Measurements from ENCODE around the gene PGAM2. TPM values are rescaled to one million over a fixed set of nuclear protein-coding genes. Genes with fewer than 3 reads are reported as not detected.

The PGAM2 gene
- total and polyA plus RNA-seq, 2 of the 13 experiments (the other 11 are each of a cell fraction or from before 2014, with no cell fraction given) = 0.22 TPM; not detected in 1

- TF ChIP-seq PAXIP1 (CRISPR knock-in tag; conservative IDR thresholded peaks at IDR 0.05) (peak; percentile 83), ASH2L (IDR thresholded peaks at IDR 0.05; ENCODE audit: insufficient read length, low read depth, low read length) (peak; percentile 47), SOX6 (IDR thresholded peaks at IDR 0.05) (no peak), SOX6 (CRISPR knock-in tag; IDR thresholded peaks at IDR 0.05) (peak; percentile 74), PHF21A (CRISPR knock-in tag; IDR thresholded peaks at IDR 0.05) (peak; percentile 62), MXD3 (CRISPR knock-in tag; IDR thresholded peaks at IDR 0.05) (no peak), HNF1B (CRISPR knock-in tag; IDR thresholded peaks at IDR 0.05) (0 out of 2 replicates have a peak, but pooled peaks have one; percentile 48), ZNF670 (CRISPR knock-in tag; IDR thresholded peaks at IDR 0.05; ENCODE audit: borderline replicate concordance) (0 out of 2 replicates have a peak, but pooled peaks have one; percentile 12), ZNF609 (CRISPR knock-in tag; IDR thresholded peaks at IDR 0.05; ENCODE audit: borderline replicate concordance) (peak; percentile 36; the same call in 1 of the 2 replicates), KLF9 (CRISPR knock-in tag; IDR thresholded peaks at IDR 0.05; ENCODE audit: low read depth) (no peak), RNF219 (CRISPR knock-in tag; IDR thresholded peaks at IDR 0.05) (peak; percentile 28; the same call in 1 of the 2 replicates), ZNF841 (CRISPR knock-in tag; IDR thresholded peaks at IDR 0.05; ENCODE audit: borderline replicate concordance) (no peak), PPARG (CRISPR knock-in tag; conservative IDR thresholded peaks at IDR 0.05) (0 out of 2 replicates have a peak, but pooled peaks have one; percentile 10), ZFY (CRISPR knock-in tag; IDR thresholded peaks at IDR 0.05) (0 out of 2 replicates have a peak, but pooled peaks have one; percentile 9), ZNF672 (CRISPR knock-in tag; IDR thresholded peaks at IDR 0.05) (no peak), YY1 (IDR thresholded peaks at IDR 0.05; ENCODE audit: insufficient read depth, insufficient replicate concordance, low read depth, low read length) (no peak)
These were observed 6.5 kb upstream of the PGAM2 start (continued) for GRCh38 chr7:44071726-44072363.

Measured in HepG2 (cell line).